ENCODE measurements around the gene APOBR. TPM values are rescaled to one million over a fixed set of nuclear protein-coding genes. Genes with fewer than 3 reads are reported as not detected.

The APOBR gene
- total RNA-seq, 1 donor from 2014 or later = 2.5 TPM

- no peak for DNase-seq (ENCODE audit: extremely low spot score in 2 of 2)
- H3K27ac ChIP-seq = no peak overlapping the region
- H3K36me3 ChIP-seq = no peaks in the 10 kb centered on the region
- no peak overlapping the region for H3K4me3 ChIP-seq
- intact Hi-C loops (cut with DNase I) = no loop called here
- no peaks in the 10 kb centered on the region for H3K27me3 ChIP-seq
- no peaks in the 10 kb centered on the region for H3K9me3 ChIP-seq
- TF ChIP-seq, protein P1, sequence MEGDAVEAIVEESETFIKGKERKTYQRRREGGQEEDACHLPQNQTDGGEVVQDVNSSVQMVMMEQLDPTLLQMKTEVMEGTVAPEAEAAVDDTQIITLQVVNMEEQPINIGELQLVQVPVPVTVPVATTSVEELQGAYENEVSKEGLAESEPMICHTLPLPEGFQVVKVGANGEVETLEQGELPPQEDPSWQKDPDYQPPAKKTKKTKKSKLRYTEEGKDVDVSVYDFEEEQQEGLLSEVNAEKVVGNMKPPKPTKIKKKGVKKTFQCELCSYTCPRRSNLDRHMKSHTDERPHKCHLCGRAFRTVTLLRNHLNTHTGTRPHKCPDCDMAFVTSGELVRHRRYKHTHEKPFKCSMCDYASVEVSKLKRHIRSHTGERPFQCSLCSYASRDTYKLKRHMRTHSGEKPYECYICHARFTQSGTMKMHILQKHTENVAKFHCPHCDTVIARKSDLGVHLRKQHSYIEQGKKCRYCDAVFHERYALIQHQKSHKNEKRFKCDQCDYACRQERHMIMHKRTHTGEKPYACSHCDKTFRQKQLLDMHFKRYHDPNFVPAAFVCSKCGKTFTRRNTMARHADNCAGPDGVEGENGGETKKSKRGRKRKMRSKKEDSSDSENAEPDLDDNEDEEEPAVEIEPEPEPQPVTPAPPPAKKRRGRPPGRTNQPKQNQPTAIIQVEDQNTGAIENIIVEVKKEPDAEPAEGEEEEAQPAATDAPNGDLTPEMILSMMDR (IDR thresholded peaks at IDR 0.05) = no peak
- TF ChIP-seq POLR2AphosphoS5 (IDR thresholded peaks at IDR 0.05; ENCODE audit: insufficient read depth in 1 of 2, low read depth in 1 of 2) (no peak), POLR2A (IDR thresholded peaks at IDR 0.05) (no peak)
- H3K4me1 ChIP-seq = no peaks in the 10 kb centered on the region
These were observed 11.2 kb downstream of the APOBR start for GRCh38 chr16:28505489-28506137.

DNA sequence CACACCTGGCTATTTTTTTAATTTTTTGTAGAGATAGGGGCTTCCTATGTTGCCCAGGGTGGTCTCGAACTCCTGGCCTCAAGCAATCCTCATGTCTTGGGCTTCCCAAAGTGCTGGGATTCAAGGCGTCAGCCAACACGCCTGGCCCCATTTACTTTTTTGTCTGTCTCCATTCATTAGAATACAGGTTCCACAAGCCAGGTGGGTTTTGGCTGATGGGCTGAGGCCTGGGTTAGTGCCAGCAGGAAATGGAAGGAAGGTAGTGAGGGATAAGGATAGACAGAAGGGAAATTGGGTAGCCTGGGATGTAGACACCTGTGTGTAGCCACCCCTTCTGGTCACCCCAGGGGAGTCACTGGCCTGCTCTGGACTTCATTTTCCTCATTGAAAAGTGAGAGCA, 16.6 kb downstream of the APOBR start:
- TF ChIP-seq POLR2AphosphoS5 (IDR thresholded peaks at IDR 0.05; ENCODE audit: insufficient read depth in 1 of 2, low read depth in 1 of 2) (no peak), POLR2A (IDR thresholded peaks at IDR 0.05) (no peak)
- TF ChIP-seq, protein P1 (IDR thresholded peaks at IDR 0.05) = no peak
- H3K27ac ChIP-seq = no peak overlapping the region
- DNase-seq (ENCODE audit: extremely low spot score in 2 of 2) = no peak

DNA sequence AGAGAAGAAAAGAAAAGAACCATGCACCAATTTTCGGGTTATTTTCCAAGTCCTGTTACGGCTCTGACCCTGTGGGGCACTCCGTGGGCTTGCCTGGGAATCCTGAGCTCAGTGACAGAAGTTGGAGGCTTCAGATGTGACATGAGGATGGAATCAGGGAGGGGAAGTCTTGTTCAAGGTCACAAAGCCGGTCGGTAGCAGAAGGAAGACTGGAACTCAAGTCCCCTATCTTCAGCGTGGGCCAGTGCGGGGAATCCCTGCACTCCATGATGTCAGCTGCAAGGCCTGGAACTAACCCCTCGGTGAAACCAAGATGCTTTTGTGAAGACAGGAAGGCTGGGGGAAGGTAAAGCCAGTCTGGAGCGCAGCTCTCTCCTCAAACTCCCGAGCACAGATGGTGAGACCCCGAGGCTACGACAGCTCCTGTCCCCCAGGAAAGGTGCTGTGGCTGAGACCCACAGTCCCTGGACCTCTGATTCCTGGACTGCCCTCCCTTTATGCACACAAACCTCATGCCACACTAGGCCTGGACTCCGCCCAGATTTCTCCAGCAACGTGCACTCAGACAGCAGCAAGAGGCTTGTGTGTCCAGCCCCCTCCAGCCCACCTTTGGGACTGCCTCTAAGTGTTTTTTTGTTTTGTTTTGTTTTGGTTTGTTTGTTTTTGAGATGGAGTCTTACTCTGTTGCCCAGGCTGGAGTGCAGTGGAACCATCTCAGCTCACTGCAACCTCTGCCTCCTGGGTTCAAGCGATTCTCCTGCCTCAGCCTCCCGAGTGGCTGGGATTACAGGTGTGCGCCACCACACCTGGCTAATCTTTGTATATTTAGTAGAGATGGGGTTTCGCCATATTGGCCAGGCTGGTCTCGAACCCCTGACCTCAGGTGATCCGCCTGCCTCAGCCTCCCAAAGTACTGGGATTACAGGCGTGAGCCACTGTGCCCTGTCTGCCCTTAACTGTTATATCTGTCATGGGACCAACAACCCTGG, 17.7 kb downstream of the APOBR start:
- no peak overlapping the region for H3K27ac ChIP-seq
- intact Hi-C loops (cut with DNase I) = no loop called here

More for the DNA sequence above, 16.6 kb downstream of the APOBR start:
- Histone ChIP-seq H3K36me3 (no peaks in the 10 kb centered on the region), H3K4me1 (no peaks in the 10 kb centered on the region), H3K9me3 (no peaks in the 10 kb centered on the region), H3K4me3 (no peak overlapping the region), H3K27me3 (no peaks in the 10 kb centered on the region)
- intact Hi-C loops (cut with DNase I) = no loop called here

DNA sequence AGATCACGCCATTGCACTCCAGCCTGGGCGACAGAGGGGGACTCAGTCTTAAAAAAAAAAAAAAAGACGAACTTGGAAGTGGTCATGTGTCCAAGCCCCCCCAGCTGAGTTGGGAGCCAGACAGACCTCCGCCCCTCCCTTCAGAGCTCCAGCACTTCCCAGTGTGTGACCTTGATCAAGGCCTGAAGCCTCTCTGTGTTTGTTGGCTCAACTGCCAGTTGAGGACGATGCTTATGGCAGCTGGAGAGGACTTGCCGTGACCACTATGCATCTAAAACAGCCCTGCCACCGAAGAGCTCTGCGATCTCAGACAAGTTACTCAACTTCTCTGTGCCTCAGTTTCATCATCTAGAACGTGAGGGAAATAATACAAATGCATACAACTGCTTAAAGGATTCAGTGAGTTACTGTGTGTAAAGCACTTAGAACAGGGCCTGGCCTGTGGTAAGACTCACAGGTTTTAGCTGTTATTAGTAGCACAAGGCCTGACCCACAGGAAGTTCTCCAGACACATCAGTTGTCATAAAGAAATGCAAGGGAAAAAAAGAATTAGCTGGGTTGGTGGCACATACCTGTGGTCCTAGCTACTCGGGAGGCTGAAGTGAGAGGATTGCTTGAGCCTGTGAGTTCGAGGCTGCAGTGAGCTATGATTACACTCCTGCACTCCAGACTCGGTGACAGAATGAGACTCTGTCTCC, 19.2 kb downstream of the APOBR start:
- TF ChIP-seq, protein P1 (IDR thresholded peaks at IDR 0.05) = no peak
- no peak for TF ChIP-seq POLR2AphosphoS5 (IDR thresholded peaks at IDR 0.05; ENCODE audit: insufficient read depth in 1 of 2, low read depth in 1 of 2)
- TF ChIP-seq POLR2A (IDR thresholded peaks at IDR 0.05) = no peak
- no peak overlapping the region for H3K27ac ChIP-seq
- H3K9me3 ChIP-seq = no peaks in the 10 kb centered on the region
- H3K36me3 ChIP-seq = no peaks in the 10 kb centered on the region
- DNase-seq (ENCODE audit: extremely low spot score in 2 of 2) = no peak
- intact Hi-C loops (cut with DNase I) = no loop called here
- no peaks in the 10 kb centered on the region for H3K4me1 ChIP-seq
- no peaks in the 10 kb centered on the region for H3K27me3 ChIP-seq
- no peak overlapping the region for H3K4me3 ChIP-seq

More for the DNA sequence above, 17.7 kb downstream of the APOBR start:
- TF ChIP-seq, protein P1 (IDR thresholded peaks at IDR 0.05) = no peak
- TF ChIP-seq POLR2AphosphoS5 (IDR thresholded peaks at IDR 0.05; ENCODE audit: insufficient read depth in 1 of 2, low read depth in 1 of 2) = no peak
- no peak for TF ChIP-seq POLR2A (IDR thresholded peaks at IDR 0.05)
- Histone ChIP-seq H3K9me3 (no peaks in the 10 kb centered on the region), H3K4me1 (no peaks in the 10 kb centered on the region), H3K27me3 (no peaks in the 10 kb centered on the region), H3K36me3 (no peaks in the 10 kb centered on the region), H3K4me3 (no peak overlapping the region)
- DNase-seq (ENCODE audit: extremely low spot score in 2 of 2) = no peak

All from vagina (tissue), 2 donors.